SKM-1 treated with dmso at 0.1 percent for 144 hours (cell line): ENCODE measurements around the gene RSRP1.
"Not testable (repeated sequence)": the region's sequence is repeated elsewhere in the genome, so short reads cannot be mapped to it uniquely, and the experiment has no call there.

ENCODE experiments used
- DNase-seq: peaks from one replicate; lab custom pipeline; 2025; ENCODE audit not compliant: unreplicated experiment; lab: John Stamatoyannopoulos, UW

RSRP1 gene, protein sequence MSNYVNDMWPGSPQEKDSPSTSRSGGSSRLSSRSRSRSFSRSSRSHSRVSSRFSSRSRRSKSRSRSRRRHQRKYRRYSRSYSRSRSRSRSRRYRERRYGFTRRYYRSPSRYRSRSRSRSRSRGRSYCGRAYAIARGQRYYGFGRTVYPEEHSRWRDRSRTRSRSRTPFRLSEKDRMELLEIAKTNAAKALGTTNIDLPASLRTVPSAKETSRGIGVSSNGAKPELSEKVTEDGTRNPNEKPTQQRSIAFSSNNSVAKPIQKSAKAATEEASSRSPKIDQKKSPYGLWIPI

DNA sequence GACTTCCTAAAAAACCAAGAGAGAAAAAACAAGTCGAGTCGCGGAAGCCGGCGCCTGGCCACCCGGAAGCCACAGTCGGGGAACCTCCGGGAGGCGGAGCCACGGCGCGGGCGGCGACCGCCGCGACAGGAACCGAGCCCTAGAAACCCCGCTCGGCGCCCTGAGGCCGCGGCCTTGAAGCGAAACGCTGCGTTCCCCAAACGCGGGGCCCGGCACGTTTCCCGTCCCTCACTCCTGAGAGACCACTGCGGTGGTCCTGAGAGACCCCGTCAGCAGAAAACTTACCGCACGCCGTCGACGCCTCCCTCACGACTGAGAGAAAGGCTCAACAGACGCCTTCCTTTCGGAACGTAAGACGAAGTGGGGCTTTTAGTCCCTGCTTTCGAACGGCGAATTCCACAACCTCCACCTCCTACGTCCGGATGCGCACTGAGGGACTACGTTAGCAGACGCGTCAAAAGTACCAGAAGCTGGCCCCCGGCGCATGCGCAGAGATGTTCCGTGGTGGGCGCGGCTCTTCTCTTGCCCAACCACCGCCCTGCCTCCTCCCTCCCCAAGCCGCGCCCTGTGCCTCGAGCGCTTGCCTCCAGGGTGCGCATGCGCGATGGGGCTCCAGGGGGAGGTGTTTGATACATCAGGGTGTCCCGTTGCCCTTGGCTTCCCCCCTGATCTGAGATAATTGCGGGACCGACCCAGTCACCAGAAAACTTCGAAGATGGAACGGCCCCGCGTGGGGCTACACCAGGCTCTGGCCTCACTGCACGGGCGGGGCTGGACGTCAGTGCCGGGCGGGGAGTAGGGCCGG lies at the start of gene RSRP1:
Gene RSRP1 (minus strand): TSS at position 431 of the 805 bp plus-strand sequence. CDS start 491 bp downstream, outside the sequence.
- peak; percentile 96 for DNase-seq

DNA sequence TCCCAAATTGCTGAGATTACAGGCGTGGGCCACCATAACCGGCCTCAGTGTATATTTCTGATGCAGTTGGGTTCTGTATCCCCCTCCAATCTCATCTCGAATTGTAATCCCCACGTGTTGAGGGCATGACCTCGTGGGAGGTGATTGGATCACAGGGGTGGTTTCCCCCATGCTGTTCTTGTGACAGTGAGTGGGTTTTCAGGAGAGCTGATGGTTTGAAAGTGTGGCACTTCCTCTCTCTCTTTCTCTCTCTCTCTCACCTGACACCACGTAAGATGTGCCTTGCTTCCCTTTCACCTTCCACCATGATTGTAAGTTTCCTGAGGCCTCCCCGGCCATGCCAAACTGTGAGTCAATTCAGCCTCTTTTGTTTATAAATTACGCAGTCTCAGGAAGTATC lies 49.2 kb upstream of the RSRP1 start:
- DNase-seq: not testable (repeated sequence)

DNA sequence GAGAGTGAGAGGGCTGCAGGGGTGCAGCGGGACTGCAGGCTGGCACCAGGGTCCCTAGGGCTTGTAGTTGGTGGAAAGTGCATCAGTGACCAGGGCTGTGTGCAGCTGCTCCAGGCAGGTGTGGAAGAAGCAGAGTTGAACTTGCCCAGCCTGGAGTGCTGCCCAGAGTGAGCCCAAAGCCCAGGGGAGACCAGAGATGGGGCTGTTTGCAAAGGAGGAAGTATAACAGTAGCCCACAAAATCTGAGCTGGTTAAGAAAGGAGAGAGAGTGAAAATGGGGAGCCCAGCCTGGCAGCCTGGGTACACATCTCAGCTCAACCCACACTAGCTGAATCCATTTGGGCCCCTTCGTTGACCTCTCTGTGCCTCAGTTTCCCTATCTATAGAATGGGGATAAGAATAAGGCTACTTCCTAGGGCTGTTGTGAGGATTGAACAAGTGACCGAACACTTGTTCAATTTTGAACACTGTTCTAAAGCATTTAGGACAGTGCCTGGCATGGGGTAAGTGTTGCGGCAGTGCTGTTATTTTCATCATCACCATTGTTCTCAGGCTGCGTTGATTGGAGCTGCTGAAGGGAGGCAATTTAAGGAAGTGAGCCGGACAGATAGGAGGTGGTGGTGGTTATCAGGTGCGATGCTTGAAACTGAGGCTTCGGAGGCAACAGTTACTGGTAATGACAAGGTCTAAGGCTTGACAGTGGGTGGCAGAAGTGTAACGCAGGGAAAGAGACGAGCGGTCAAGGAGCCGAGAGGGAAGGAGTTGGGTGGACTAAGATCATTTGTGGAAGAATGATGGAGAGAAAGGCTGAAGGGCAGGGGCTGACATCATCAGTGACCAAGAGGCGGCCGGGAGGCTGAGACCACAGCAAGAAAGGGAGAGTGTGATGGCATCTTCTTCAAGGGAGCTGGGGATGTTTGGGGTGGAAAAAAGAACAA lies 47.9 kb upstream of the RSRP1 start:
- DNase-seq: not testable (repeated sequence)

DNA sequence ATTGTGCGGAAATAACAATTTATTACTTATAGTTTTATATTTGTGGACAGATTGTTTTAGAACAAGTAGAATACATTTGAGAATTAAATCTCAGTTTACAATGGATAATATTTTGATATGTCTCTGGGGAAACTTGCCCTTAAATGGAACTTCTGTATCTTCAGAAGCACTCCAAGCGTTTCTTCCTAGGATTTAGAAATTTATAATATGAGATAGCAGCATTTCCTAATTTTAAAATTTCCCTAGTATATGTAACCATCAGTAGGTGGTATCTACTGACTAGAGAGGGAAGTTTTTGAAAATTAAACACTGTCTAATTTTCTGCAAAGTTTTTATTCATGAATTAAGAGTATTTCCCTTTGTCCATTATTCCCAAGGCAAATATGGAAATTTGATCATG lies 46.2 kb upstream of the RSRP1 start:
- DNase-seq: not testable (repeated sequence)

DNA sequence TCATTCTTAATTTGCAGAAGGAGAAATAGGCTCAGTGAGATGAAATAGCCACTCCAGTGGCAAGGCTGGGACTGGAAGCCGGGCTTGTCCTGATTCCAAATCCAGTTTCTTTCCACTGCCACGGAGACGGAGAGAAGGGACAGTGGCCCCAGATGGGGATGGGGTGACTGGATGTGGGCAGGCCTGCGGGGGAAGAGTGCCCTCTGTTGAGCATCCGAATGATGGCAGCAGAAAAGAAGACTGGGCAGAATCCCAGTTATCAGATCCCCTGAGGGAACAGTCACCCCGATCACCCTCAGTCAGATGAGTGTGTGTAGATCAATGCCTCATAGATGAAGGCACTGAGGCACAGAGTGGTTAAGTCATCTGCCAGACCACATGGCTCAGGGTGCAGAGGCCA lies 42.8 kb upstream of the RSRP1 start:
- peak; percentile 2 for DNase-seq

DNA sequence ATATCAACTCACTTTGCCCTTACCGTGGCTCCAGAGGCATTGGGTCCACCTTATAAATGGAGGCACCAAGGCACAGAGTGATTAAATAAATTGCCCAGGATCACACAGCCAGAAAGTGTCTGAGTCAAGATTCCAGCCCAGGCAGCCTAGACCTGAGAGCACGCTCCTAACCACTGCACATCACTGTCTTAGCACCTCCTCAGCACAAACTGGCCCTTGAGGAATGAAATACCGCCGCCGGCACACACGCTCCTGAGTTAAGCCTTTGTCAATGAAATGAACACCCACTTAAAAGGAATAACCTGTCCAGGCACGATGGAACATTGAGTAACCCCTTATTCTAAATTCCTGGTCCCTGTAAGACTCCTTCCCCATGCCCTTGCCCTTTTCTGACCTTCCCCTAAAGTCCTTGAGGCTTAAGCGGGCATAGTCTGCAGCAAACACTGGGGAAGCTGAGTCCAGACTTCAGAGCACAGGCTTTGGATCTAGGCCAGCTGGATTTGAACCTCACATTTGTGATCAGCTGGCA lies 41.4 kb upstream of the RSRP1 start:
- not testable (repeated sequence) for DNase-seq

DNA sequence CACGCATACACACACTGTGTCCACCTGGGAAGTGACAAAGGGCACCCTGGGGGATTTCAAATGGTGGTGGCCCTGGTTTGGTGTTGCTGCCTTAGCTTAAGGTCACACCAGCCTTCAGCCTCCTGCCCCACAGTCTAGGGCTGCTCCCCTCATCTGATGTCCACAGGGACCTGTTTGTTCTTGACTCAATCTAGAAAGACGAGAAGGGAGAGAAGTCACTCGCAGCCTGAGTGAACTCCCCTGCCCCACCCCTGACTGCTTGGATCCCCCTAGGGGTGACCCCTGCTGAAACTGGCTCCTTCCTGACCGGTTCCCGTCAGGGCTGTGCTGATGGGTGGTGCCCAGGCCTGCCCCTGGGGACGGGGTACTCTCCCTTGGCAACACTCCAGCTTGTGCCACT lies 39.9 kb upstream of the RSRP1 start:
- not testable (repeated sequence) for DNase-seq

DNA sequence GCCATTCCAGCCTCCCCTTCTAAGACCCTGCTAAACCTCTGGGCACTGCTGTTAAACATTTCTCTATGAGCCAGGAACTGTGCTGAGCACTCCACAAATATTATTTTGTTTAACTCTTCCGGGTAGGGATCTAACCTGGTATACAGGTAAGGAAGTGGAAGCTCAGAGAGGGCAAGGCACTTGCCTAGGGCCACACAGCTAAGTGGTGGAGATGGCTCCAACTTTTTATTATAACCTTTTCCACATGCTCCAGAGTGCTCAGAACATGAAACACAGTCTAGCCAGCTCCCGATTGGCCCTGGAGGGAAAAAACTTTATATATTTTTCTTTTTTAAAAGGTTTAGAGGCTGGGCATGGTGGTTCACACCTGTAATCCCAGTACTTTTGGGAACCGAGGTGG lies 38.6 kb upstream of the RSRP1 start:
- DNase-seq: not testable (repeated sequence)

DNA sequence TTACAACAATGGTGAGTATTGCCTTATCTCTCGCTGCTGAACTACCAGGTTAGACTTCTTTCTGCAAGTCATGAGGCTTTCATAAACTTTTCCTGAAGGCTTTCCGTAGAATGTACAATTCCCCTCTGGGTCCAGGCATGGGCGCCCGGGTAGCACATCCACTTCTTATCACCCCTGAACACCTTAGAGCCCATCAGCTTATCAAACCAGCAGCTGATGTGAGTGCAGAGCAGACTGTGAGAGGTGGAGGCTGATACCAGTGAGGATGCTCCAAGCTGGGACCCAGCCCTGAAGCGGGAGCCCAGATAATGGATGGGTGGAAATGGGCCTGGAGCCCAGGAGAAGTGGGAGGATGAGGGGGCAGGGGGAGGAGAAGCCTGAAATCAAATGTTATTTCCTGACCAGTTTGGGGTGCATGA lies 32.4 kb upstream of the RSRP1 start:
- DNase-seq: not testable (repeated sequence)

DNA sequence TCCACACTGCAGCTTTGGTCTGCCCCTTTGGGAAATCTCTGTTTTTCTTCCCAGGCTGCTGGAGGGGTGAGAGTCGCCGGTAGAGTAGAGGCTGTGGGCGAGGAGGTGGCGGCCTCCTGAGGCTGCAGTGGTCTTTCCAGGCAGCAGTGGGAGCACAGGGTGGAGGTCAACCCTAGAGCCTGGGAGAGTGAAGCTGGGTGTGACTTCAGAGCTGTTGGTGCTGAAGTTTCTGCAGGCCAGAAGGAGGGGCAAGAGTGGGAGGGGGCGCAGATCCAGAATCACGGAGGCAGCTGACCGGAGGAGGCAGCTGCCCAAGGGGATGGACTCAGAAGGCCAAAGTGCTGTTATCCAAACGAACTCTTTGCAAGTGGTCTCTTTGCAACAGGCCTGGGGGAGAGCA lies 31.5 kb upstream of the RSRP1 start:
- not testable (repeated sequence) for DNase-seq

DNA sequence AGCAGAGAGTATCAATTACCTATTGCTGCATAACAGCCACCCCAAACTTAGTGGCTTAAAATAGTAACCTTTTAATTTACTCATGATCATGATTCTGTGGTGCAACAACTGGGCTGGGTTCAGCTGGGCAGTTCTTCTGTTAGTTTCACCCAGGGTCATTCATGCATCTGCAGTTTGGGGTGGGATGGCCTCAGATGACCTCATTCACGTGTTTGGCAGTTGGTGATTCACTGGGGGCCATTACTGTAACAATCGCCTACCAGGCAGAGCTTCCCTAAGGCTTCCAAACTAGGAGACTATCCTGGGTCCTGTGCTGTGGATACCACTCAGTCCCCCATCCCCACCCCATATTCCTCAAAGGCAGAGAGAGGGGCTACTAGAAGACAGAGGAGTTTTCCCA lies 31.1 kb upstream of the RSRP1 start:
- not testable (repeated sequence) for DNase-seq

DNA sequence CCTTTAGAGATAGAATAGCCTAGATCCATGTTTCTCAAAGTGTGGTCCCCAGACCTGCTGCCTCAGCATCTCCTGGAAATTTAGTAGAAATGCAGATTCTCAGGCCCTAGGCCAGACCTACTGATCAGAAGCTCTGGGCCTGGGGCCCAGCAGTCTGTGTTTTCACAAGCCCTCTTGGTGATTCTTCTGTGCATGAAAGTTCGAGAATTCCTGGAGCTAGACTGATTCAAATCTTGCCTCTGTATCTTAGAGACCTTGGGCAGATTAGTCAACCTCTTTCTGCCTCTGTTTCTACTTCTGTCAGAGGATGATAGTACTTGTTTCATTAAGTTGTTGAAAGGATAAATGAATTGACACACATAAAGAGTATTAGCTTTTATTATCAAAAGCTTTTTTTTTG lies 30.0 kb upstream of the RSRP1 start:
- not testable (repeated sequence) for DNase-seq

DNA sequence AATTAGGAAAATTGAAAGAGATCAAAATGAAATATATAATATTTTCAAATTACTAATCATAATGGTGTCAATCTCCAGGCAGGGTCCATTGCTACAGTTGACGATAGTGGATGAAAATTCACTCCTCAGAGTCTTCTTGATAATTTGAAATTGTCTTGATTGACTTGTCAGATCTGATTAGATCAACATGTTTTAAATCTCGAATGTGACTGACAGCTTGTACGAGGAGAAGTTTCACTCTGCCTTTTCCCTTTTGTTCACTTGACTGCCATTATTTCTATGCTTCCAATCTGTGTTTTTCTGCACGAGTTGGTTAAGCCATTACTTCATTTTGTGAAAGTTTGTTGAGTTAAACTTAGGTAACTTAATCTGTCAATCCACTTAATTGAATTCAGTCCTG lies 28.4 kb upstream of the RSRP1 start:
- not testable (repeated sequence) for DNase-seq

DNA sequence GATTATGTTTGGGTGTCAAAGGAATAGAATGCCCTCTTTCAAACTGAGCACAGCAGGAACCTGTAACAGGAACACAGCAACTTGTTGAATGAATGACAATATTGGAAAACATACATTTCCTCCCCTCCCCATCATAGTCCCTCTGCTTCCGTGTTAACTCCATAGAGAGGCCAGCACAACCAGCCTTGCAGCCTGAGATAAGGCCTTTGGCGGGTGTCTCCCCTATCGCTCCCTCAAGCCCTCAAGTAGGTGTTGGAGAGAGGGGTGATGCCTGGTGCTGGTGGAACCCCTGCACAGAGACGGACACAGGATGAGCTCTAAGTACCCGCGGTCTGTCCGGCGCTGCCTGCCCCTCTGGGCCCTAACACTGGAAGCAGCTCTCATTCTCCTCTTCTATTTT lies 25.0 kb upstream of the RSRP1 start, which contains the start of gene RHD:
Gene RHD (plus strand): TSS at position 272 of the 400 bp plus-strand sequence. CDS start 39 bp downstream, at position 311.
- DNase-seq: not testable (repeated sequence)

DNA sequence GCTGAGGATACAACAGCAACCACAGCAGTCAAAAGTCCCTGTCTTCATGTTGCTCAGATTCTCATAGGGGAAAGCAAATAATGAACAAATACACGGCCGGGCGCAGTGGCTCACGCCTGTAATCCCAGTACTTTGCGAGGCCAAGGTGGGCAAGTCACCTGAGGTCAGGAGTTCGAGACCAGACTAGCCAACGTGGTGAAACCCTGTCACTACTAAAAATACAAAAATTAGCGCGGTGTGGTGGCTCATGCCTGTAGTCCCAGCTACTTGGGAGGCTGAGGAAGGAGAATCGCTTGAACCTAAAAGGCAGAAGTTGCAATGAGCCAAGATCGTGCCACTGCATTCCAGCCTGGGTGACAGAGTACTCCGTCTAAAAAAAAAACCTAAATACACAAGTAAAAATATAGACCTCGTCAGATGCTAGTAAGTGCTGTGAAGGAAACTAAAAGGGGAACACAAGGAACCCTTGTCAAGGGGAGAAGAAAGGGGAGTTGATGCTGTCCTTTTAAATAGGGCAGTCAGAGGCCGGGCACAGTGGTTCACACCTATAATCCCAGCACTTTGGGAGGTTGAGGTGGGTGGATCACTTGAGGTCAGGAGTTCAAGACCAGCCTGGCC lies 21.0 kb upstream of the RSRP1 start:
- DNase-seq: not testable (repeated sequence)

DNA sequence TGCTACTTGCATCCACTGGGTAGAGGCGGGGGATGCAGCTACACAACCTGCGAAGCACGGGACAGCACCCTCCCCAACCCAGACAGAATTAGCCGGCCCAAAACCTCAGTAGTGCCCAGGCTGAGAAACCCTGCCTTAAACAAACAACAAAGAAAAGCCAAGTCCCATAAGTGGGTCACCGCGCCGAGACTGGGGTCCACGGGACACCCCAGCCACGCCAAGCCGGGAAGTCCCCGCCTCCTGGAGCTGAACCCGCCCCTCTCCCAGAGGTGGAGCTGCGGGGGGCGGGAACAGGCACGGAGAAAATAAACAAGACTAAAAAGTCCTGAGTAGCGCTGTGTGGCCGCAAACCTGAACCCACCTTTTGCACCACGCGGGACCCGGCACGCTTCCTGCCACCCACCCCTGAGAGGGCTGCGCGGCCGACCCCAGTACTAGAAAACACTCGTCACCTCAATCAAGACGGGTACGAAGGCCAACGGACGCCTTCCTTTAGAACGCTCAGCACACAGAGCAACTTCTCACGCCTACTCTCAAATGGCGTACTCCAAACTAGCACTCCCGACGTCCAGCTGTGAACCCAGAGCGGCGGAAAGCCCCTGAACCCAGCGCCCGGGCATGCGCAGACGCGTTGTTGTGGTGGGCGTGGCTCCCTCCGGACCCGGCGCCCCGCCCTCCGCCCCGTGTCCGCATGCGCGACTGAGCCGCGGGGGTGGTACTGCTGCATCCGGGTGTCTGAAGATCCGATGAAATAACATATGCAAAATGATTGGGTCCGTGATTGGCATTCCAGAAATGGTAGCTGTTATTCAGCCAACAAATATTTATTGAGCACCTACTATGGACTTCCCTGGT lies 20.3 kb upstream of the RSRP1 start:
- DNase-seq: peak; percentile 2

DNA sequence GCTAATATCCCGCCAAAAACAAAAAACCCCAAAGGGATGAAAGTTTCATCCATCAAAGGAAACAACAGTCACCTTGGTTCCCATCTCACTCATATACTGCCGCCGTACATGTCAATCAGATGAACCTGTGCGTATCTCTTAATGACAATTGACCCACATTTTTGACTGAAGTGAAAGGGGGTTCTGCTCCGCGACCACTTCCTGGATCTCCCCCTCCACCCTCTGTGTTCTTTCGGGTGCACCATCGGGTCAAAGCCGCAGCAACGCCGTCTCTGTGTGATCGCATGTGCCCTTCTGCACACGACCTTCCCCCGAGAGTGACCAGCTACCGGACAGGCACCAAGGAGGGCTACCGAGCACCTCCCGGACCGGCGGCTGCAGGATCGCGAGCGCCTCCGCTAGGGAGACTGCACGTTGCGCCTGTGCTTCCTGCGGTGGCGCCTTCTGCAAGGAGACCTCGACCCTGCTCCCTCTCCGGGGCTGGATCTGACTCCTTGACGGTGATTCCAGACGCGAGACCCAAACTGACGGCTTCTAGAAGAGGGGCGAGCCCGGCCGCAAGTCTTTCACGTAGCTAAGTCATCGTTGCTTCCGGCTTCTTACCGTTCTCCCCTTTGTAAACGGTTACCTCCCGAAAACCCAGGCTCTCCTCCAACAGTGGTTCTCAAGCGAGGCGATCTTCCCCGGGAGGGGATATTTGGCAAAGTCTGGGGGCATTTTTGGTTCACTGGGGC lies 19.5 kb upstream of the RSRP1 start:
- DNase-seq: not testable (repeated sequence)

DNA sequence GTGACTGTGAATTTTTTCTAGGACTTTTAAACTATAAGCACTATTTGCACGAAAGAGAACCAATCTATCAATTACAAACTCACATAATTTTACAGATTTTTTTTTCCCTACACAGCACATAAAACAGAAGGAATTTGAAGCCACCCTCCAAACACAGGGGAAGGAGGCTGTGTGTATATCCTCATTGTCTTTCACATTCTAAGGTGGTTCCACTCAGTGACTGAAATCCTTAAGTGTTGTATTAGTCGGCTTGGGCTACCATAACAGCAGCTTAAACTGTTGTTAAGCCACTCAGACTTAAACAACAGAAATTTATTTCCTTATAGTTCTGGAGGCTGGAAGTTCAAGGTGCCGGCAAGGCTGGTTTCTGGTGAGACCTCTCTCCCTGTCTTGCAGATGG lies 13.1 kb upstream of the RSRP1 start:
- not testable (repeated sequence) for DNase-seq

DNA sequence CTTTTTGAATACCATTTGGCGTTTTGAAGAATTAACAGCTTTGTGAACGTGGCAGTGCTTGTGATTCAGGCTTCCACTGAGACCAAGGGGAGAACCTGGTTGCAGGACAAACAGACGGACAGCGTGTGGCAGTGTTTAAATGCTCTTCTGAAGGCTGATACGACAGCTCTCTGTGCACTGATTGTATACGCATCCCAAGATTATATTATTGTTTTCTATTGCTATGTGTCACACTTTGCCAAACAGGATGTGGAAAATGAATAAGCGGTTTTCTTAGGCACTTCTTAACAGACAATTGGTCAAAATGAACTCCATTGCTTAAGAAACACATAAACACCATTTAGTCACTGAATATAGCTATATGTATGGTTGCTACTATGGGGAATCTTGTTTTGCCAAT lies 12.6 kb upstream of the RSRP1 start:
- not testable (repeated sequence) for DNase-seq
